HL-60 (cell line): ENCODE measurements around the gene KIF2A.

Source experiments
- DNase-seq, 2 experiments: peaks; one replicate each; pipeline ENCODE4 v3.0.0-alpha.2; 2010 to 2020; ENCODE audit warnings: low read depth in 1 of 2, low spot score in 1 of 2
- H3K27ac ChIP-seq: fragments of 250-450 bp; sonication (Bioruptor Pico); replicated peaks from 2 replicates; pipeline ENCODE4 v1.5.1; 2020; ENCODE audit warnings: mild to moderate bottlenecking, moderate library complexity
- H3K27me3 ChIP-seq: fragments of 250-450 bp; sonication (Bioruptor Pico); 2 replicates; pipeline ENCODE4 v1.5.1; 2021; ENCODE audit warnings: mild to moderate bottlenecking, moderate library complexity; ENCODE audit not compliant: insufficient read depth, poor library complexity, severe bottlenecking
- H3K4me3 ChIP-seq: replicated peaks from 2 replicates; pipeline ENCODE4 v1.5.1; 2011; ENCODE audit warnings: mild to moderate bottlenecking, control low read depth, low read length; ENCODE audit not compliant: insufficient read depth
- GABPA ChIP-seq: IDR thresholded peaks from 2 replicates; pipeline ENCODE4 v1.6.1; 2012; ENCODE audit warnings: low read depth
- POLR2AphosphoS5 ChIP-seq: IDR thresholded peaks from 2 replicates; pipeline ENCODE4 v1.6.1; 2012; ENCODE audit warnings: low read depth
- SPI1 ChIP-seq: IDR thresholded peaks from 2 replicates; pipeline ENCODE4 v1.6.1; 2012; ENCODE audit warnings: low read depth, mild to moderate bottlenecking, borderline replicate concordance
- TF ChIP-seq, protein P1 (sequence below): IDR thresholded peaks from 2 replicates; pipeline ENCODE4 v1.6.1; 2012; ENCODE audit warnings: low read depth; ENCODE audit not compliant: insufficient replicate concordance
- TF ChIP-seq, protein P2 (sequence below): IDR thresholded peaks from one replicate; pipeline ENCODE4 v1.5.1; 2011; ENCODE audit warnings: low read length, control low read depth, inconsistent platforms; ENCODE audit not compliant: insufficient read depth

The KIF2A gene

DNA sequence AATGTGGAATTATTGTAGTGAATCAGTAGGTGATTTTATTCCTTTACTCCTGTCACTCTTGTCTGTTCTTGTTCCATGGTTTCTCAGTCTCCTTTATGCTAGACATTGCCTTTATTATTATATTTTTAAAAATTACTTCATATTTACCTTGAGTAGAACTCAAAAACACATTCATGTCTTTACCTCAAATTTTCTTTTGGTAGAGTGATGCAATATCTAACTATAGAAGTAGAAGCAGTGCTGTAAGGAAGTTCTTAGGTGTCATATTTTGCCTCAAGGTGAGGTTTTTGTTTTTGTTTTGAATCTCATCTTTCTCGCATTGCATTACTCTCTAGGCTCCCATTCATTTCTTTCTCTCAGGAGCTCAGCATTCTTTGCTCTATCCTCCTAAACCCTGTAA is 118.8 kb downstream of the KIF2A start:
- DNase-seq, result no peak
- Histone ChIP-seq H3K4me3 (no peak overlapping the region), H3K27me3 (no peaks in the 10 kb centered on the region), H3K27ac (no peak overlapping the region)
- TF ChIP-seq, protein P1, sequence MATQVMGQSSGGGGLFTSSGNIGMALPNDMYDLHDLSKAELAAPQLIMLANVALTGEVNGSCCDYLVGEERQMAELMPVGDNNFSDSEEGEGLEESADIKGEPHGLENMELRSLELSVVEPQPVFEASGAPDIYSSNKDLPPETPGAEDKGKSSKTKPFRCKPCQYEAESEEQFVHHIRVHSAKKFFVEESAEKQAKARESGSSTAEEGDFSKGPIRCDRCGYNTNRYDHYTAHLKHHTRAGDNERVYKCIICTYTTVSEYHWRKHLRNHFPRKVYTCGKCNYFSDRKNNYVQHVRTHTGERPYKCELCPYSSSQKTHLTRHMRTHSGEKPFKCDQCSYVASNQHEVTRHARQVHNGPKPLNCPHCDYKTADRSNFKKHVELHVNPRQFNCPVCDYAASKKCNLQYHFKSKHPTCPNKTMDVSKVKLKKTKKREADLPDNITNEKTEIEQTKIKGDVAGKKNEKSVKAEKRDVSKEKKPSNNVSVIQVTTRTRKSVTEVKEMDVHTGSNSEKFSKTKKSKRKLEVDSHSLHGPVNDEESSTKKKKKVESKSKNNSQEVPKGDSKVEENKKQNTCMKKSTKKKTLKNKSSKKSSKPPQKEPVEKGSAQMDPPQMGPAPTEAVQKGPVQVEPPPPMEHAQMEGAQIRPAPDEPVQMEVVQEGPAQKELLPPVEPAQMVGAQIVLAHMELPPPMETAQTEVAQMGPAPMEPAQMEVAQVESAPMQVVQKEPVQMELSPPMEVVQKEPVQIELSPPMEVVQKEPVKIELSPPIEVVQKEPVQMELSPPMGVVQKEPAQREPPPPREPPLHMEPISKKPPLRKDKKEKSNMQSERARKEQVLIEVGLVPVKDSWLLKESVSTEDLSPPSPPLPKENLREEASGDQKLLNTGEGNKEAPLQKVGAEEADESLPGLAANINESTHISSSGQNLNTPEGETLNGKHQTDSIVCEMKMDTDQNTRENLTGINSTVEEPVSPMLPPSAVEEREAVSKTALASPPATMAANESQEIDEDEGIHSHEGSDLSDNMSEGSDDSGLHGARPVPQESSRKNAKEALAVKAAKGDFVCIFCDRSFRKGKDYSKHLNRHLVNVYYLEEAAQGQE, result no peak
- TF ChIP-seq, protein P2, sequence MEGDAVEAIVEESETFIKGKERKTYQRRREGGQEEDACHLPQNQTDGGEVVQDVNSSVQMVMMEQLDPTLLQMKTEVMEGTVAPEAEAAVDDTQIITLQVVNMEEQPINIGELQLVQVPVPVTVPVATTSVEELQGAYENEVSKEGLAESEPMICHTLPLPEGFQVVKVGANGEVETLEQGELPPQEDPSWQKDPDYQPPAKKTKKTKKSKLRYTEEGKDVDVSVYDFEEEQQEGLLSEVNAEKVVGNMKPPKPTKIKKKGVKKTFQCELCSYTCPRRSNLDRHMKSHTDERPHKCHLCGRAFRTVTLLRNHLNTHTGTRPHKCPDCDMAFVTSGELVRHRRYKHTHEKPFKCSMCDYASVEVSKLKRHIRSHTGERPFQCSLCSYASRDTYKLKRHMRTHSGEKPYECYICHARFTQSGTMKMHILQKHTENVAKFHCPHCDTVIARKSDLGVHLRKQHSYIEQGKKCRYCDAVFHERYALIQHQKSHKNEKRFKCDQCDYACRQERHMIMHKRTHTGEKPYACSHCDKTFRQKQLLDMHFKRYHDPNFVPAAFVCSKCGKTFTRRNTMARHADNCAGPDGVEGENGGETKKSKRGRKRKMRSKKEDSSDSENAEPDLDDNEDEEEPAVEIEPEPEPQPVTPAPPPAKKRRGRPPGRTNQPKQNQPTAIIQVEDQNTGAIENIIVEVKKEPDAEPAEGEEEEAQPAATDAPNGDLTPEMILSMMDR, result no peak
- TF ChIP-seq SPI1 (no peak), GABPA (no peak)

DNA sequence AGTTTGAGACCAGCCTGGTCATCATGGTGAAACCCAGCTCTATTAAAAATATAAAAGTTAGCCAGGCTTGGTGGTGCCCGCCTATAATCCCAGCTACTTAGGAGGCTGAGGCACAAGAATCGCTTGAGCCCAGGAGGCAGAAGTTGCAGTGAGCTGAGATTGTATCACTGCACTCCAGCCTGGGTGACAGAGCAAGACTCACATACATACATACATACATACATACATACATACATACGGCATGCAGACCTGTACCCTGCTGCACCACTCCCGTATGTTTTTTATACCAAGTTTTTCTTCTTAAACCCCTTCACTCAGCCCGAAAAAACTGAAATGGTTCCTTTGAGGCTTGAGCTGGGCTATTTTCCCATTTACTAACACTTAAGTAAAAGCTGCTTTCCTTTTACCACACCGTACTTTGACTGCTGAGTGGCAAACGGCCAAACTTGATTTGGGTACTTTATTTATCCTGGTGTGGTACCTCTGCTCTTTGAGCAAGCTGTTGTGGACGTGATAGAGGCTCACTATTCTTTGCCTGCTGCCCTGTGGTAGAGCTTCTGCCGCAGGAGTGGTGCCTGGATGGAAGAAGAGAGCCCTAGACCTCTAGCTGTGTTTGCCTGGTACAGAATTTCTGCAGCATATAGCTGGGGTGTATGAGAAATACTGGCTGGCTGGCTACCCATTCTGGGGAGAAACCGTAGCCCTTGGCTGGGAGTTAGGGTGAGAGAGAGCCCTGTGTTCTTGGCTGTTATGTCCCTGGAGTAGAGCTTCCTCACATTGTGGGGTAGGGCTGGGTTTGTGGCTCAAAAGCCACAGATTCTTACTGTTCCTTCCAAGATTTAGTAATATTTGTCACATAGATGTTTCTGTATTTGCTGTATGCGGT is 126.0 kb downstream of the KIF2A start:
- Histone ChIP-seq H3K27ac (peak overlapping the region; percentile 84), H3K27me3 (no peaks in the 10 kb centered on the region), H3K4me3 (no peak overlapping the region)
- DNase-seq, result peak in 1 of 2 experiments; percentile 65
- TF ChIP-seq, protein P1, result no peak
- TF ChIP-seq, protein P2, result no peak
- no peak for TF ChIP-seq SPI1
- no peak for TF ChIP-seq GABPA
- TF ChIP-seq POLR2AphosphoS5, result no peak

DNA sequence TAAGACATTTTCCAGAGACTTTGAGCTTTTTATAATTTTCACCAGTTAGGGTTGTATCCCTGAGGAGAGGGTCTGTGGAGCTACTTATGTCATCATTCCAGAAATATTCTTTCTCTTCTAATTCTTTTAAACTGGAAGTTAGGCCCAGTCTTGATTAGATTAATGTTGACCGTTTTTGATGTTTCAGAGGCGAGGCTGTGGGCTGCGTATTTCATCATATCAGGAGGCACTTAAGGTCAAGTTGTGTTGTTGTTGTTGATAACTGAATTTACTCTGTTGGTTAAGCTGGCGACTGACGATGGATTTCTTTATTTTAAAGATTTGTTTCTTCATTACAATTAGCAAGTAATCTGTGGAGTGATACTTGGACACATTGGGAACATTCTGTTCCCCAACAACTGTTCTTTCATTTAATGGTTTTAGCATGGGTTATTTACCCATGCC is 126.6 kb downstream of the KIF2A start:
- no peaks in the 10 kb centered on the region for H3K27me3 ChIP-seq
- peak in 1 of 2 experiments; percentile 32 for DNase-seq
- no peak for TF ChIP-seq POLR2AphosphoS5
- no peak for TF ChIP-seq SPI1
- no peak for TF ChIP-seq GABPA
- TF ChIP-seq, protein P1, result no peak
- TF ChIP-seq, protein P2, result no peak
- H3K27ac ChIP-seq, result peak overlapping the region; percentile 84
- no peak overlapping the region for H3K4me3 ChIP-seq
